ENCODE results near the gene GAB4.
"Not testable (repeated sequence)": the region's sequence is repeated elsewhere in the genome, so short reads cannot be mapped to it uniquely, and the experiment has no call there.

- TF ChIP-seq CTCF (IDR thresholded peaks at IDR 0.05); POLR2A (IDR thresholded peaks at IDR 0.05; ENCODE audit: low read depth); POLR2AphosphoS5 (IDR thresholded peaks at IDR 0.05): not testable (repeated sequence)
These were observed 26.5 kb upstream of the GAB4 start for GRCh38 chr22:17034532-17034931.

All from esophagus muscularis mucosa (tissue), 3 donors.